Aorta (tissue), 5 donors: Measurements from ENCODE around the gene EDN1. TPM values are rescaled to one million over a fixed set of nuclear protein-coding genes. Genes with fewer than 3 reads are reported as not detected.

Experiments
- ATAC-seq: fragments of 200-7000 bp; cut with Tn5 transposase; one replicate; pipeline ENCODE4 v1.9.1; 2022; ENCODE audit warnings: moderate library complexity; ENCODE audit not compliant: low FRiP score
- DNase-seq, 2 donors: peaks; one replicate each; pipeline ENCODE4 v3.0.0-alpha.2; 2020
- H3K27ac ChIP-seq, 2 donors: one replicate each; pipeline ENCODE4 v1.5.1; 2013; ENCODE audit warnings: low read length in 2 of 2, mild to moderate bottlenecking in 2 of 2, moderate library complexity in 2 of 2, control low read depth in 1 of 2, inconsistent platforms in 1 of 2, low read depth in 1 of 2
- H3K27me3 ChIP-seq, 2 donors: one replicate each; pipeline ENCODE4 v1.6.1; 2013; ENCODE audit warnings: control low read depth in 1 of 2, low read length in 1 of 2, mild to moderate bottlenecking in 1 of 2, moderate library complexity in 1 of 2; ENCODE audit not compliant: insufficient read depth in 2 of 2, control insufficient read depth in 1 of 2
- H3K36me3 ChIP-seq, 2 donors: one replicate each; pipeline ENCODE4 v1.6.1; 2013; ENCODE audit warnings: control low read depth in 1 of 2, low read length in 1 of 2, mild to moderate bottlenecking in 1 of 2; ENCODE audit not compliant: insufficient read depth in 2 of 2, control insufficient read depth in 1 of 2
- H3K4me1 ChIP-seq, 2 donors: one replicate each; pipeline ENCODE4 v1.6.1; 2013; ENCODE audit warnings: low read length in 2 of 2, control low read depth in 1 of 2, mild to moderate bottlenecking in 1 of 2, moderate library complexity in 1 of 2; ENCODE audit not compliant: insufficient read depth in 2 of 2, control insufficient read depth in 1 of 2
- H3K4me3 ChIP-seq, 2 donors: one replicate each; pipeline ENCODE4 v1.5.1; 2013; ENCODE audit warnings: low read length in 2 of 2, control low read depth in 1 of 2, mild to moderate bottlenecking in 1 of 2
- H3K9me3 ChIP-seq: one replicate; pipeline ENCODE4 v1.6.1; 2013; ENCODE audit warnings: mild to moderate bottlenecking, low read length; ENCODE audit not compliant: control insufficient read depth
- WGBS, 2 donors: extraction: QIAGEN DNeasy Blood & Tissue Kit; methylation state at CpG; one replicate each; pipeline ENCODE4 v1.1.7; 2013; 5-methylcytosine and 5-hydroxymethylcytosine counted together
- intact Hi-C, 2 donors: fragments of 100-400 bp; cut with DNase I; formaldehyde crosslinking; loops; one replicate each; pipeline versions ENCODE4 v1.14.2 to v1.15.0; 2022
- polyA plus RNA-seq, 2 donors: library from polyadenylated mRNA; stranded (reverse); fragments of 200-250 nt; gene quantifications; one replicate each; pipeline ENCODE4 v1.2.3, GENCODE V29; 2013
- total RNA-seq, 2 donors: library from RNA; stranded (reverse); fragmentation: NEBNext Ultra II Directional; extraction: Animal tissue kit (Norgen Biotek cat#: 25700); gene quantifications; one replicate each; pipeline ENCODE4 v1.2.1, GENCODE V29; 2021
- donor health status: healthy with polysubstance abuse.
- donor health status: Bipolar disorder and iron deficiency.
- donor health status: DM: no; HTN: no; CAD: no.
- donor health status: DM: no; HTN: no; CAD: no.
- donor health status: DM: yes; HTN: yes; CAD: no.

Gene EDN1
- total and polyA plus RNA-seq, 4 donors = 3.3 to 10.7 (median 6.7) TPM

GRCh38 chr6:12309070-12309469 is 18.9 kb downstream of the EDN1 start:
- peaks cover 0 to 3% of the 10 kb centered on the region in 2 donors for H3K4me1 ChIP-seq
- intact Hi-C loops = no loop called here
- H3K27me3 ChIP-seq = no peaks in the 10 kb centered on the region
- DNase-seq (no peak), ATAC-seq (no peak)
- H3K4me3 ChIP-seq = no peak overlapping the region
- H3K36me3 ChIP-seq = no peaks in the 10 kb centered on the region
- no peaks in the 10 kb centered on the region for H3K9me3 ChIP-seq
- 99 to 100% methylated on average over 2 of the region's 2 CpGs for WGBS, 2 donors
- no peak overlapping the region for H3K27ac ChIP-seq

DNA sequence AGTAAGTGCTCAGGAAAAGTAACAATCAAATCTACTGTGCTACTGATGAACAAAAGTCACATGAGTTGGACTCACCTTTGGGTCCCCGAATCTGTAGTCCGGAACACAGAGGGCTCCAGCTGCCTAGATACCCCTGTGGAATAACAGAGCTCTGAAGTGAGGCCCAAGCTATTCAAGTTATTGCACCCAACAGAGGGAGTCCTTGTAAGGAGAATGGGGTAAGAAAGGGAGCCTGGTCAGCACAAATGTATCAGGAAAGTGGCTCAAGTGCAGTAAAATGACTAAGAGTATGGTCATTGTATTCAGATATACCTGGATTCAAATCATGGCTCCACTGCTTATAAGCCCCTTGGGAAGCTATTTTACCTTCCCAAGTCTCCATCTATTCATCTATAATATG is 20.9 kb downstream of the EDN1 start:
- ATAC-seq (no peak), DNase-seq (no peak)
- H3K36me3 ChIP-seq = no peaks in the 10 kb centered on the region
- 90 to 91% methylated on average over 2 of the region's 2 CpGs for WGBS, 2 donors
- no peaks in the 10 kb centered on the region for H3K9me3 ChIP-seq
- H3K4me1 ChIP-seq = peaks cover 0 to 3% of the 10 kb centered on the region in 2 donors
- no peak overlapping the region for H3K4me3 ChIP-seq
- intact Hi-C loops = loop anchor here in 1 of 2 donors (5.0 kb wide), 2 partner anchors 36 to 291 kb away; no protein-coding TSS in a partner anchor
- H3K27ac ChIP-seq = no peak overlapping the region
- no peaks in the 10 kb centered on the region for H3K27me3 ChIP-seq

DNA sequence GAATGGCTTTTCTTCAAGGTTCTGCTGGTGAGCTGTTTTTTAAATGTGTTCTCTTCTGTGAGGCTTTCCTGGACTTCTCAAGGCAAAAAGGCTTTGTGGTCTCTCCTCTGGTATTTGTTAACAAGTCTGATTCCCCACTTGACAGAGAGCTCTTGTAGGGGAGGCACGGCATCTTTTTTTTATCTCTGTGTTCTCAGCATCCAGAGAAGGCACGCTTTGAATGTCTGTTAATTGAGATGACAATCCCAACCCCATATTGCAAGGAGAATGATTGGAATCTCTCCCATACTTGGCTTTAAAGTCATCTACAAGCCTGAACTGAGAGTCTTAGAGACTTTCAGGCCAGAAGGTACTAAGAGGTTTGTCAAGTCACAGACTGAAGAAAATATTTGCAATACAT is 22.6 kb downstream of the EDN1 start:
- H3K36me3 ChIP-seq = no peaks in the 10 kb centered on the region
- intact Hi-C loops = loop anchor here in 1 of 2 donors (5.0 kb wide), 2 partner anchors 35 to 290 kb away; no protein-coding TSS in a partner anchor
- DNase-seq (no peak), ATAC-seq (no peak)
- peaks cover 0 to 3% of the 10 kb centered on the region in 2 donors for H3K4me1 ChIP-seq
- H3K27ac ChIP-seq = peak overlapping the region in 1 of 2 donors; percentile 1
- no peak overlapping the region for H3K4me3 ChIP-seq
- 46 to 54% methylated on average over 2 of the region's 2 CpGs for WGBS, 2 donors
- no peaks in the 10 kb centered on the region for H3K27me3 ChIP-seq
- no peaks in the 10 kb centered on the region for H3K9me3 ChIP-seq

GRCh38 chr6:12313306-12313991 is 23.3 kb downstream of the EDN1 start:
- Histone ChIP-seq H3K36me3 (no peaks in the 10 kb centered on the region), H3K27me3 (no peaks in the 10 kb centered on the region), H3K9me3 (no peaks in the 10 kb centered on the region), H3K4me1 (peaks cover 0 to 3% of the 10 kb centered on the region in 2 donors), H3K4me3 (no peak overlapping the region), H3K27ac (peak overlapping the region; percentile 57 to 94)
- 10 to 19% methylated on average over 12 of the region's 12 CpGs for WGBS, 2 donors
- DNase-seq (no peak), ATAC-seq (no peak)
- intact Hi-C loops = loop anchor here in 1 of 2 donors (5.0 kb wide), 2 partner anchors 34 to 289 kb away; no protein-coding TSS in a partner anchor

GRCh38 chr6:12313992-12314589 is 23.9 kb downstream of the EDN1 start:
- Histone ChIP-seq H3K4me1 (peaks cover 0 to 3% of the 10 kb centered on the region in 2 donors), H3K4me3 (peak overlapping the region in 1 of 2 donors; percentile 11), H3K27ac (peak overlapping the region; percentile 57 to 94), H3K9me3 (no peaks in the 10 kb centered on the region), H3K36me3 (no peaks in the 10 kb centered on the region), H3K27me3 (no peaks in the 10 kb centered on the region)
- DNase-seq (no peak), ATAC-seq (peak; percentile 52)
- WGBS, 2 donors = 3 to 4% methylated on average over 8 of the region's 8 CpGs
- intact Hi-C loops = loop anchor here in 1 of 2 donors (5.0 kb wide), 2 partner anchors 33 to 288 kb away; no protein-coding TSS in a partner anchor

DNA sequence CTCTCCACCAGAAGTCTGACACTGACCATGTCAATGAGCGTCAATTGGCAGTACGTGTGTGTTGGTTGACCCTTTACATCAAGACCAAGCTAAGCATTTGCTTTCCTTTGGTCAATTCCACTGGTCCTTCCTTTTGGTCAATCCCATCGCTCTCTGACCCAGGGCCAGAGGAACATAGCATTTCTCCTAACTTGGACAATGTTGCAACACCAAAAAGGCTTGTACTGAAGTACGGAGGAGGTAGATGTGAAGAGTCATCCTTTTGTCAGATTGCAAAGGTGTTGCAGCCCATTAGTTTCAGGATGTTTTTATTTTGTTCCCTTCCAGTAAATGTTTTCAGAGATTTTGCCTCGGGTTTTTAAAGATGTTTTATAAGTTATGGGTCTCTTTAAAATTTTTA is 24.6 kb downstream of the EDN1 start:
- H3K27me3 ChIP-seq = no peaks in the 10 kb centered on the region
- H3K4me1 ChIP-seq = peaks cover 0 to 3% of the 10 kb centered on the region in 2 donors
- 71 to 74% methylated on average over 5 of the region's 5 CpGs for WGBS, 2 donors
- H3K9me3 ChIP-seq = no peaks in the 10 kb centered on the region
- H3K27ac ChIP-seq = peak overlapping the region; percentile 57 to 94
- H3K36me3 ChIP-seq = no peaks in the 10 kb centered on the region
- no peak for ATAC-seq
- no peak overlapping the region for H3K4me3 ChIP-seq
- intact Hi-C loops = loop anchor here in 1 of 2 donors (5.0 kb wide), 2 partner anchors 33 to 288 kb away; no protein-coding TSS in a partner anchor
- no peak for DNase-seq

GRCh38 chr6:12315292-12316081 is 25.3 kb downstream of the EDN1 start:
- Histone ChIP-seq H3K4me3 (no peak overlapping the region), H3K4me1 (peaks cover 0 to 3% of the 10 kb centered on the region in 2 donors), H3K36me3 (no peaks in the 10 kb centered on the region), H3K27ac (no peak overlapping the region), H3K9me3 (no peaks in the 10 kb centered on the region), H3K27me3 (no peaks in the 10 kb centered on the region)
- 63 to 71% methylated on average over 5 of the region's 5 CpGs for WGBS, 2 donors
- intact Hi-C loops = no loop called here
- ATAC-seq (no peak), DNase-seq (no peak)

DNA sequence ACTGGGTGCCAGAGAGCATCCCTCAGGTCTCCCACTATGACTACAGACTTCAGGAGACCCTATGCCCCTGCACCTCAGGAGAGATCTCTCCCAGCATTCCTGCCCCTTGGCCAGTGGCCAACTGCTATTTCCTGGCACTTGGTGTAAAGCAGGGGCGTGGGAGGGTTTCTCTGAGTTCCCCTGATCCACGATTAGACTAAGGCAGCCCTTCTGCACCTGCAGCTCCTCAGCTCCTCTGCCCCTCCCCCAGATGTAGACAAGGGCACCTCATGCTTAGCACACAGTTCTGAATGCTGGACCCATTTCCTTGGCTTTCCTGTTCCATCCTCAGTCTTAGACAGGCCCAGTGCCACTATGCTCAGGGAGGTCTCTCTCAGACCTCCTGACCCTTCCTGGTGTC is 28.6 kb downstream of the EDN1 start:
- intact Hi-C loops = no loop called here
- DNase-seq = no peak
- WGBS, 2 donors = 82 to 85% methylated on average over 2 of the region's 2 CpGs
- ATAC-seq = no peak
- no peaks in the 10 kb centered on the region for H3K36me3 ChIP-seq
- no peaks in the 10 kb centered on the region for H3K27me3 ChIP-seq
- no peak overlapping the region for H3K4me3 ChIP-seq
- H3K9me3 ChIP-seq = no peaks in the 10 kb centered on the region
- H3K27ac ChIP-seq = no peak overlapping the region
- H3K4me1 ChIP-seq = no peaks in the 10 kb centered on the region
